Hepatocyte (in vitro differentiated cells): ENCODE results near the gene UHRF1.

Experiments used
- CTCF ChIP-seq: fragments of 200-600 bp; sonication (generic); IDR thresholded peaks from 2 replicates; pipeline ENCODE4 v1.5.1; 2016; ENCODE audit warnings: antibody characterized with exemption, mild to moderate bottlenecking; ENCODE audit not compliant: poor library complexity
- EZH2phosphoT487 ChIP-seq: fragments of 200-600 bp; sonication (generic); IDR thresholded peaks from one replicate; pipeline ENCODE4 v1.6.1; 2018; ENCODE audit warnings: antibody characterized with exemption, mild to moderate bottlenecking, low read depth, moderate library complexity; ENCODE audit not compliant: unreplicated experiment, severe bottlenecking

GRCh38 chr19:4877753-4878490 is 31.4 kb upstream of the UHRF1 start:
- no peak for TF ChIP-seq EZH2phosphoT487
- TF ChIP-seq CTCF = no peak
